Osteoblast (primary cell): Measurements from ENCODE around the gene SDR42E2. TPM values are rescaled to one million over a fixed set of nuclear protein-coding genes. Genes with fewer than 3 reads are reported as not detected.
"Not testable (repeated sequence)": the region's sequence is repeated elsewhere in the genome, so short reads cannot be mapped to it uniquely, and the experiment has no call there.

Experiments
- DNase-seq: peaks from one replicate; pipeline ENCODE4 v3.0.0; 2011; ENCODE audit warnings: low spot score, mixed read lengths; ENCODE audit not compliant: insufficient read length; ENCODE audit errors: missing footprints
- H2AFZ ChIP-seq: 2 replicates; pipeline ENCODE4 v1.6.0; 2011; ENCODE audit warnings: mild to moderate bottlenecking, low read length
- H3K27ac ChIP-seq: 2 replicates; pipeline ENCODE4 v1.5.1; 2011; ENCODE audit warnings: mild to moderate bottlenecking, low read depth, low read length, moderate library complexity
- H3K27me3 ChIP-seq: 2 replicates; pipeline ENCODE4 v1.6.0; 2012; ENCODE audit warnings: mild to moderate bottlenecking, control low read depth, inconsistent platforms, low read length, moderate library complexity; ENCODE audit not compliant: insufficient read depth
- H3K36me3 ChIP-seq: 2 replicates; pipeline ENCODE4 v1.5.1; 2011; ENCODE audit warnings: mild to moderate bottlenecking, low read length, control low read depth, moderate library complexity; ENCODE audit not compliant: insufficient read depth
- H3K4me1 ChIP-seq: 2 replicates; pipeline ENCODE4 v1.5.1; 2011; ENCODE audit warnings: mild to moderate bottlenecking, low read length, control low read depth, moderate library complexity; ENCODE audit not compliant: insufficient read depth
- H3K4me2 ChIP-seq: 2 replicates; pipeline ENCODE4 v1.6.0; 2011; ENCODE audit warnings: mild to moderate bottlenecking, low read length; ENCODE audit not compliant: insufficient read depth
- H3K4me3 ChIP-seq: fragments of 200-600 bp; sonication (generic); 3 replicates; pipeline ENCODE4 v1.5.1; 2012; ENCODE audit warnings: mild to moderate bottlenecking, low read length, inconsistent platforms; ENCODE audit not compliant: insufficient read depth
- H3K79me2 ChIP-seq: 2 replicates; pipeline ENCODE4 v1.6.0; 2012; ENCODE audit warnings: mild to moderate bottlenecking, low read length, control low read depth, inconsistent platforms; ENCODE audit not compliant: insufficient read depth
- H3K9me3 ChIP-seq: 2 replicates; pipeline ENCODE4 v1.5.1; 2011; ENCODE audit warnings: low read depth, low read length, control low read depth
- H4K20me1 ChIP-seq: 2 replicates; pipeline ENCODE4 v1.6.0; 2012; ENCODE audit warnings: mild to moderate bottlenecking, low read length, control low read depth; ENCODE audit not compliant: insufficient read depth
- CTCF ChIP-seq: IDR thresholded peaks from 2 replicates; pipeline ENCODE4 v1.5.1; 2011; ENCODE audit warnings: mild to moderate bottlenecking, low read depth, low read length, moderate library complexity; ENCODE audit errors: extremely low read depth
- total RNA-seq: library from RNA; depleted of rRNA; stranded (reverse); fragments of >200 nt; gene quantifications from 2 replicates; pipeline ENCODE4 v1.2.3, GENCODE V29; 2012

The SDR42E2 gene
- total RNA-seq, 1 donor: not detected

GRCh38 chr16:22213801-22214200 lies 51.5 kb downstream of the SDR42E2 start:
- Histone ChIP-seq H3K27me3 (no peaks in the 10 kb centered on the region), H3K9me3 (no peaks in the 10 kb centered on the region), H3K4me2 (no peak overlapping the region), H3K79me2 (peaks cover 56% of the 10 kb centered on the region), H3K4me1 (peaks cover 8% of the 10 kb centered on the region), H3K27ac (no peak overlapping the region), H3K4me3 (no peak overlapping the region), H2AFZ (no peak overlapping the region), H3K36me3 (peaks cover 3% of the 10 kb centered on the region), H4K20me1 (peaks cover 56% of the 10 kb centered on the region)
- DNase-seq: no peak
- no peak for TF ChIP-seq CTCF

- Histone ChIP-seq H3K79me2 (peaks cover 54% of the 10 kb centered on the region), H3K27ac (no peak overlapping the region), H2AFZ (no peak overlapping the region), H3K4me2 (no peak overlapping the region), H3K4me3 (no peak overlapping the region), H3K4me1 (peaks cover 8% of the 10 kb centered on the region), H4K20me1 (peaks cover 61% of the 10 kb centered on the region), H3K36me3 (peaks cover 3% of the 10 kb centered on the region), H3K27me3 (no peaks in the 10 kb centered on the region), H3K9me3 (no peaks in the 10 kb centered on the region)
- DNase-seq: no peak
- TF ChIP-seq CTCF: no peak
Observed at GRCh38 chr16:22214402-22214801, 52.1 kb downstream of the SDR42E2 start.

GRCh38 chr16:22214889-22215288 lies 52.6 kb downstream of the SDR42E2 start:
- H4K20me1 ChIP-seq: peaks cover 63% of the 10 kb centered on the region
- DNase-seq: no peak
- no peak overlapping the region for H3K27ac ChIP-seq
- H3K4me2 ChIP-seq: no peak overlapping the region
- no peaks in the 10 kb centered on the region for H3K27me3 ChIP-seq
- peaks cover 8% of the 10 kb centered on the region for H3K4me1 ChIP-seq
- H3K4me3 ChIP-seq: no peak overlapping the region
- peaks cover 3% of the 10 kb centered on the region for H3K36me3 ChIP-seq
- H2AFZ ChIP-seq: no peak overlapping the region
- peaks cover 51% of the 10 kb centered on the region for H3K79me2 ChIP-seq
- TF ChIP-seq CTCF: no peak
- no peaks in the 10 kb centered on the region for H3K9me3 ChIP-seq

- peaks cover 19% of the 10 kb centered on the region for H3K4me1 ChIP-seq
- peaks cover 3% of the 10 kb centered on the region for H3K36me3 ChIP-seq
- H4K20me1 ChIP-seq: peaks cover 55% of the 10 kb centered on the region
- peaks cover 39% of the 10 kb centered on the region for H3K79me2 ChIP-seq
- no peak for TF ChIP-seq CTCF
- no peak for DNase-seq
- H2AFZ ChIP-seq: no peak overlapping the region
- H3K27me3 ChIP-seq: no peaks in the 10 kb centered on the region
- H3K9me3 ChIP-seq: no peaks in the 10 kb centered on the region
- no peak overlapping the region for H3K4me3 ChIP-seq
- H3K4me2 ChIP-seq: no peak overlapping the region
- H3K27ac ChIP-seq: no peak overlapping the region
Observed at GRCh38 chr16:22216191-22216831, 54.0 kb downstream of the SDR42E2 start.

DNA sequence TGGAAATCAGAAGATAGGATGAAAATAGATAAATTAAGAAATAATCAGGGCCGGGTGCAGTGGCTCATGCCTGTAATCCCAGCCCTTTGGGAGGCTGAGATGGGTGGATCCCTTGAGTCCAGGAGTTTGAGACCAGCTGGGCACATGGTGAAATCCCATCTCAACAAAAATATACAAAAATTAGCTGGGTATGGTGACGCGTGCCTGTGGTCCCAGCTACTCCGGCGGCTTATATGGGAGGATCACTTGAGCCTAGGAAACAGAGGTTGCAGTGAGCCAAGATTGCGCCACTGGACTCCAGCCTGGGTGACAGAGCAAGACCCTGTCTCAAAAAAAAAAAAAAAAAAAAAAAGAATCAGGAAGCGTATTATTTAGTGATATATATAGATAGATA lies 54.5 kb downstream of the SDR42E2 start:
- peaks cover 36% of the 10 kb centered on the region for H3K79me2 ChIP-seq
- not testable (repeated sequence) for H3K27me3 ChIP-seq, H3K27ac ChIP-seq, H3K4me2 ChIP-seq, H3K4me3 ChIP-seq, H3K9me3 ChIP-seq, H3K36me3 ChIP-seq, H2AFZ ChIP-seq, DNase-seq
- H3K4me1 ChIP-seq: peaks cover 19% of the 10 kb centered on the region
- H4K20me1 ChIP-seq: peaks cover 53% of the 10 kb centered on the region
